HG02973 (cell line): Measurements from ENCODE around the gene ROBO4.

Experiments used
- ATAC-seq: cut with Tn5 transposase; IDR thresholded peaks from one replicate; pipeline ENCODE4 v1.9.1; 2021; ENCODE audit warnings: moderate library complexity; ENCODE audit not compliant: unreplicated experiment

The ROBO4 gene

DNA sequence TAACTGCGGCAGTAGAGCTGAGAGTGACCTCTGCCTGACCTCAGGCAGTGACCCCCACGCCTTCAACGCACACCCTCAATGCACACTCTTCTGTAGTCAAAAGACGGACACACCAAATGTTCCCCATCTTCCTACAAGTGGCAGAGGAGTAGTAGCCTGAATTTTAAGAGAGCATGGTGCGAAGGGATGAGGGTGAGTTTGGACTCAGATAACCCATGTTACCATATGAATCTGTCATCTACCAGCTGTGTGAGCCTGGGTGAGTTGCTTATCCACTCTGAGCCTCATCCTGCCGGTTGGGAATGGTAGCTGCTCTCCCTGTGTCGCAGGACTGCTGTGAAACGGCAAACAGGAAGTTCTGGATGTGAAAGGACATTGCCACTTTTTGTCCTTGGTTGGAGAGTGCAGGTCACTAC is 53.0 kb downstream of the ROBO4 start:
- no peak for ATAC-seq

DNA sequence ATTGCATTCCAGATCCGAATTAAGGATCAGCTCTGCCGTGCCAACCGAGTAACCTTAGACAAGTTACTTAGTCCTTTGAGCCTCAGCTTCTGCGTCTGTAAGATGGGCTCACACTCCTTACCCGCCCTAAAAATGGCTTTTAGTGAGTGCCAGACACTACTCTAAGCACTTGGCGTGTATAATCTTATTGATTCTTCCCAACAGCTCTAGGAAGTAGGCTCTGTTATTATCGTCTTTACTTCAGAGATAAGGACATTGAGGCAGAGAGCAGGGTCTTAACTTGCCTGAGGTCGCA is 54.1 kb downstream of the ROBO4 start:
- no peak for ATAC-seq

GRCh38 chr11:124842305-124842704 is 55.4 kb downstream of the ROBO4 start:
- no peak for ATAC-seq

- ATAC-seq, result no peak
Measured at GRCh38 chr11:124841840-124842239, 55.8 kb downstream of the ROBO4 start.

DNA sequence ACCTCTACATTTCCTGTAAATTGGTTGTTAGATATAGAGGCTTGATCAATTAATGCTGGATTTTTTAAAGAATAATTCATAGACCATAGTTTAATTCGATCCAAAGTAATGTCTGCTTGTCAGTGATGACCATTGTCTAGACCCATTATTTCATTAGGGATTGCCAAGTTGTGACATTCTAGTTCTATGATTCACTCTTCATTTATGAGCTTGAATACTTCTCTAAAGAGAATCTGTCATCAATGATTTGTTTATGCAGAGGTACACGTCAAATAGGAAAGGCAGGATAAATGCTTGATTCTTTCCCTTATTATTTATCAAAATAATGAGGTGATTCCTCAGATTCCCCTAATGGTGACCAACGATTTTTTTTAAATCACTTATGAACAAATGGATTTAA is 56.5 kb downstream of the ROBO4 start:
- ATAC-seq, result no peak

DNA sequence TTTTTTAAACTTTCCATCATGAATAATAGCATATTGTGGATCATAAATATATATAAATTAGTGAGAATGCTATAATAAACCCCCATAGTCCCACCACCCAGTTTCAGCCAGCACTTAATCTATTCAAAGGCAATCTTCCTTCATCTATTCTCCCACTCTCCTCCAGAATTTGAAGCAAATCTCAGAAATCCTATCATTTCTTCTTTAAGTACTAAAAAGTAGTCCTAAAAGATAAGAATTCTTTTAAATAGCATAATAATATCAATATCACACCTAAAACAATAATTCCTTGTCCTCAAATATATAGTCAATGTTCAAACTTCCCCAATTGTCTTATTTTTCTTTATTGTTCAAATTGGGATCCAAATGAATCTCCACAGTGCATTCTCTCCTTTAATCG is 57.0 kb downstream of the ROBO4 start:
- no peak for ATAC-seq

- no peak for ATAC-seq
Measured at GRCh38 chr11:124839972-124840621, 57.6 kb downstream of the ROBO4 start.

GRCh38 chr11:124839128-124839971 is 58.3 kb downstream of the ROBO4 start:
- ATAC-seq, result no peak

DNA sequence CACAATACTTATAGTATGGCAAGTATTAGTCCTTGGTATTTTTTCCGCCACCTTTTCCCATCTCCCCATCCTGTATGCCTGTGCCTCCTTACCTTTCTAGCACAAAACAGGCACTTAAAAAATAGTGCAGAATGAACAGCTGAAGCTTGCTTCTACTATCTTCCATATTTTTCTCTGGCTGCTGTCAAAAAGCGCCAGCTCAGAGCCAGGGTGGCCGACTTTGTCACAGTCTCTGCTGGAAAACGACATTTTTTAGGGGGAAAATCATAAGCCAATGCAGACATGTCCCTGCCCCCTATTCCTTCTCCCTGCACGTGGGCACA is 58.9 kb downstream of the ROBO4 start:
- ATAC-seq, result no peak

DNA sequence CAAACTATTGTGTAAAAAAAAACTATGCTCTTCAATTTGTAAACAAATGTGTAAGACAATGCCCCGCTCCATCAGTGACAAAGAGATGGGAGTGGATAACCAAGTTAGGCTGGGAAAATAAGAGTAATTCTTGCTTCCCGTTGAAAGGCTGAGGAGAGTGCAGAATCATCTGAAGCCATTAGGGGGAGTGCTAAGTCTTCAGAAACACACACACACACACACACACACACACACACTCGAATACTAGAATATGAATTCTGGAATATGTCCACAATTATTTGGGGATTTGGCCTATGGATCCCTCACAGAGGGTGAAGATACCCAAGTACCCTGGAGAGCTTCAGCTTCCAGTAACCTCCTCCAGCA is 60.2 kb downstream of the ROBO4 start:
- no peak for ATAC-seq

DNA sequence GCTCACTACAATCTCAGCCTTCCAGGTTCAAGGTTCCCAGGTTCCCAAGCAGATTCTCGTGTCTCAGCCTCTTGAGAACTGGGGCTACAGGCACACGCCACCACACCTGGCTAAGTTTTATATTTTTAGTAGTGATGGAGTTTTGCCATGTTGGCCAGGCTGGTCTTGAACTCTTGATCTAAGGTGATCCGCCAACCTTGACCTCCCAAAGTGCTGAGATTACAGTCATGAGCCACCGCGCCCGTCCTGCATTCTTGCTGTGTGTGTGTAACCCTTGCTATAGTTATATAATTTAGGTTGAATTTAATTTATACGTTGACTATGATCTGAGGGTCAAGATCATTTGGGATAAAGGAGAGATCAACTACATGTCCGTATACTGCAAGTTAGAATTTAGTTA is 61.7 kb downstream of the ROBO4 start:
- no peak for ATAC-seq

- no peak for ATAC-seq
Measured at GRCh38 chr11:124834526-124835180, 63.0 kb downstream of the ROBO4 start.
